ENCODE measurements around the gene TNIK. TPM values are rescaled to one million over a fixed set of nuclear protein-coding genes. Genes with fewer than 3 reads are reported as not detected.
"Not testable (repeated sequence)": the region's sequence is repeated elsewhere in the genome, so short reads cannot be mapped to it uniquely, and the experiment has no call there.

TNIK gene
- total RNA-seq, 1 experiment from 2014 or later: 7.0 TPM

DNA sequence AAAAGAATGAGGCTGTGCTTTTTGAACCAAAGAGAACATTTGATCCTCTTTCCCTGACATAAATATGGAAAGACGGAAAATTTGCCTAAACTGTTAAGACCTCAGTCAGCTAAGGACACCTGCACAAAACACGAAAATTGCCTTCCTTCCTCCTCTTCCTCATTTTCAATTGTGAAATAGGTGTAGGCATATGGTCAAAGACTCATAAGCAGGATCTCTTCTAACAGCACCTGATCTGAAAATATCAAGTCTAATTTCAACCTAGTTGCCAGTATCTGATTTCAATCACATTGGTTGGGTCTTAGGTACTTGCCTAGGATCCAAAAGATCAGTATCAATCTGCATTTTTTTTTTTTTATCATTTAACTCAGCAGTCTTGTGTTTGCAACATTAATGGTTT, 218.0 kb downstream of the TNIK start:
- H3K4me2 ChIP-seq (ENCODE audit: low read length): no peak overlapping the region
- ChIA-PET POLR2A (ENCODE audit: unreplicated experiment) (no interaction called here), CTCF (no interaction called here)
- H3K9me3 ChIP-seq (ENCODE audit: low read length): no peaks in the 10 kb centered on the region
- no peaks in the 10 kb centered on the region for H4K20me1 ChIP-seq (ENCODE audit: low read length)
- no TSS peak for BruUV-seq (replicated peaks)
- H3K36me3 ChIP-seq (ENCODE audit: low read depth, low read length): no peaks in the 10 kb centered on the region
- intact Hi-C loops (cut with micrococcal nuclease): no loop called here
- TF ChIP-seq, protein P1, sequence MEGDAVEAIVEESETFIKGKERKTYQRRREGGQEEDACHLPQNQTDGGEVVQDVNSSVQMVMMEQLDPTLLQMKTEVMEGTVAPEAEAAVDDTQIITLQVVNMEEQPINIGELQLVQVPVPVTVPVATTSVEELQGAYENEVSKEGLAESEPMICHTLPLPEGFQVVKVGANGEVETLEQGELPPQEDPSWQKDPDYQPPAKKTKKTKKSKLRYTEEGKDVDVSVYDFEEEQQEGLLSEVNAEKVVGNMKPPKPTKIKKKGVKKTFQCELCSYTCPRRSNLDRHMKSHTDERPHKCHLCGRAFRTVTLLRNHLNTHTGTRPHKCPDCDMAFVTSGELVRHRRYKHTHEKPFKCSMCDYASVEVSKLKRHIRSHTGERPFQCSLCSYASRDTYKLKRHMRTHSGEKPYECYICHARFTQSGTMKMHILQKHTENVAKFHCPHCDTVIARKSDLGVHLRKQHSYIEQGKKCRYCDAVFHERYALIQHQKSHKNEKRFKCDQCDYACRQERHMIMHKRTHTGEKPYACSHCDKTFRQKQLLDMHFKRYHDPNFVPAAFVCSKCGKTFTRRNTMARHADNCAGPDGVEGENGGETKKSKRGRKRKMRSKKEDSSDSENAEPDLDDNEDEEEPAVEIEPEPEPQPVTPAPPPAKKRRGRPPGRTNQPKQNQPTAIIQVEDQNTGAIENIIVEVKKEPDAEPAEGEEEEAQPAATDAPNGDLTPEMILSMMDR (conservative IDR thresholded peaks at IDR 0.05; ENCODE audit: low read depth, low read length): no peak
- TF ChIP-seq EZH2phosphoT487 (IDR thresholded peaks at IDR 0.05; ENCODE audit: borderline replicate concordance, low read length): no peak
- no peaks in the 10 kb centered on the region for H3K9me2 ChIP-seq (replicated peaks; ENCODE audit: low read length)
- H3K4me3 ChIP-seq (ENCODE audit: low read length): no peak overlapping the region
- no peak overlapping the region for H2AFZ ChIP-seq (ENCODE audit: low read length)
- H3K4me1 ChIP-seq (ENCODE audit: insufficient read depth, low read length): no peaks in the 10 kb centered on the region
- H3K27me3 ChIP-seq (ENCODE audit: low read length): no peaks in the 10 kb centered on the region
- H3K79me2 ChIP-seq (ENCODE audit: low read length): no peaks in the 10 kb centered on the region
- H3K9ac ChIP-seq (ENCODE audit: low read length): no peak overlapping the region
- ATAC-seq (no peak), DNase-seq (no peak)
- no peak overlapping the region for H3K27ac ChIP-seq (ENCODE audit: low read length)
- H3F3A ChIP-seq (ENCODE audit: low read length, unreplicated experiment): no peaks in the 10 kb centered on the region

DNA sequence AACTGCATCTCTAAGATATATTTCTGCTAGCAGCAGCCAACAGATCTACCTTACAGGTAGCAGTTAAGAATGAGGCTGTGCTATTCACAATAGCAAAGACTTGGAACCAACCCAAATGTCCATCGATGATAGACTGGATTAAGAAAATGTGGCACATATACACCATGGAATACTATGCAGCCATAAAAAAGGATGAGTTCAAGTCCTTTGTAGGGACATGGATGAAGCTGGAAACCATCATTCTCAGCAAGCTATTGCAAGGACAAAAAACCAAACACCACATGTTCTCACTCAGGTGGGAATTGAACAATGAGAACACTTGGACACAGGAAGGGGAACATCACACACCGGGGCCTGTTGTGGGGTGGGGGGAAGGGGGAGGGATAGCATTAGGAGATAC, 218.6 kb downstream of the TNIK start:
- H3F3A ChIP-seq (ENCODE audit: low read length, unreplicated experiment); H3K9me2 ChIP-seq (replicated peaks; ENCODE audit: low read length); POLR2A ChIA-PET (ENCODE audit: unreplicated experiment); H3K4me2 ChIP-seq (ENCODE audit: low read length); H3K79me2 ChIP-seq (ENCODE audit: low read length); H3K27me3 ChIP-seq (ENCODE audit: low read length); BruUV-seq (replicated peaks); ATAC-seq; H2AFZ ChIP-seq (ENCODE audit: low read length); H3K9ac ChIP-seq (ENCODE audit: low read length); H4K20me1 ChIP-seq (ENCODE audit: low read length); H3K4me3 ChIP-seq (ENCODE audit: low read length); H3K4me1 ChIP-seq (ENCODE audit: insufficient read depth, low read length); DNase-seq; CTCF ChIA-PET; H3K36me3 ChIP-seq (ENCODE audit: low read depth, low read length); intact Hi-C loops (cut with micrococcal nuclease); H3K9me3 ChIP-seq (ENCODE audit: low read length); H3K27ac ChIP-seq (ENCODE audit: low read length): not testable (repeated sequence)

DNA sequence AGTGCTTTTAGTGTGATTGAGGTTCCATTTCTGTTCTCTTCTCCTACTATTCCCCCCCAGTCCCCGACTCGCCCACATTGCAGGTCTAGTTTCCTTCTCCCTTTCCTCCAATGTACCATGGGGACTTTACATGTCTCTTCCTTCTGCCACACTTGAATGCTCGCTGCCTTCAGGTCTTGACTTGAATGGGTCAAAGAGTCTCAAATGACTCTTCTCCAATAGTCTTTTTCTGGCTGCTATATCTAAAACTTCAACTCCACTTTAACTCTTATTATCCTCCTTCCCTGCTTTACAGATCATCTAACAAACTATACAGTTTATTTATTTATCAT, 219.7 kb downstream of the TNIK start:
- H3K9me3 ChIP-seq (ENCODE audit: low read length): no peaks in the 10 kb centered on the region
- H3F3A ChIP-seq (ENCODE audit: low read length, unreplicated experiment): no peaks in the 10 kb centered on the region
- no peaks in the 10 kb centered on the region for H3K27me3 ChIP-seq (ENCODE audit: low read length)
- H3K27ac ChIP-seq (ENCODE audit: low read length): no peak overlapping the region
- H3K4me1 ChIP-seq (ENCODE audit: insufficient read depth, low read length): no peaks in the 10 kb centered on the region
- no peaks in the 10 kb centered on the region for H3K79me2 ChIP-seq (ENCODE audit: low read length)
- no peak overlapping the region for H3K4me3 ChIP-seq (ENCODE audit: low read length)
- no peak for DNase-seq
- TF ChIP-seq, protein P1 (conservative IDR thresholded peaks at IDR 0.05; ENCODE audit: low read depth, low read length): no peak
- no peak for TF ChIP-seq EZH2 (IDR thresholded peaks at IDR 0.05; ENCODE audit: low read length, unreplicated experiment)
- no peak for TF ChIP-seq EZH2phosphoT487 (IDR thresholded peaks at IDR 0.05; ENCODE audit: borderline replicate concordance, low read length)
- no peak for ATAC-seq
- no peaks in the 10 kb centered on the region for H3K36me3 ChIP-seq (ENCODE audit: low read depth, low read length)
- H3K9ac ChIP-seq (ENCODE audit: low read length): no peak overlapping the region
- no TSS peak for BruUV-seq (replicated peaks)
- H4K20me1 ChIP-seq (ENCODE audit: low read length): no peaks in the 10 kb centered on the region
- no peaks in the 10 kb centered on the region for H3K9me2 ChIP-seq (replicated peaks; ENCODE audit: low read length)
- intact Hi-C loops (cut with micrococcal nuclease): no loop called here
- no peak overlapping the region for H3K4me2 ChIP-seq (ENCODE audit: low read length)
- no peak overlapping the region for H2AFZ ChIP-seq (ENCODE audit: low read length)
- ChIA-PET CTCF (no interaction called here), POLR2A (ENCODE audit: unreplicated experiment) (no interaction called here)
